ENCODE measurements around the gene ZNF576. TPM values are rescaled to one million over a fixed set of nuclear protein-coding genes. Genes with fewer than 3 reads are reported as not detected.

The ZNF576 gene
- total and polyA plus RNA-seq, 2 of the 13 experiments (the other 11 are each of a cell fraction or from before 2014, with no cell fraction given): 7.2 to 9.6 TPM

DNA sequence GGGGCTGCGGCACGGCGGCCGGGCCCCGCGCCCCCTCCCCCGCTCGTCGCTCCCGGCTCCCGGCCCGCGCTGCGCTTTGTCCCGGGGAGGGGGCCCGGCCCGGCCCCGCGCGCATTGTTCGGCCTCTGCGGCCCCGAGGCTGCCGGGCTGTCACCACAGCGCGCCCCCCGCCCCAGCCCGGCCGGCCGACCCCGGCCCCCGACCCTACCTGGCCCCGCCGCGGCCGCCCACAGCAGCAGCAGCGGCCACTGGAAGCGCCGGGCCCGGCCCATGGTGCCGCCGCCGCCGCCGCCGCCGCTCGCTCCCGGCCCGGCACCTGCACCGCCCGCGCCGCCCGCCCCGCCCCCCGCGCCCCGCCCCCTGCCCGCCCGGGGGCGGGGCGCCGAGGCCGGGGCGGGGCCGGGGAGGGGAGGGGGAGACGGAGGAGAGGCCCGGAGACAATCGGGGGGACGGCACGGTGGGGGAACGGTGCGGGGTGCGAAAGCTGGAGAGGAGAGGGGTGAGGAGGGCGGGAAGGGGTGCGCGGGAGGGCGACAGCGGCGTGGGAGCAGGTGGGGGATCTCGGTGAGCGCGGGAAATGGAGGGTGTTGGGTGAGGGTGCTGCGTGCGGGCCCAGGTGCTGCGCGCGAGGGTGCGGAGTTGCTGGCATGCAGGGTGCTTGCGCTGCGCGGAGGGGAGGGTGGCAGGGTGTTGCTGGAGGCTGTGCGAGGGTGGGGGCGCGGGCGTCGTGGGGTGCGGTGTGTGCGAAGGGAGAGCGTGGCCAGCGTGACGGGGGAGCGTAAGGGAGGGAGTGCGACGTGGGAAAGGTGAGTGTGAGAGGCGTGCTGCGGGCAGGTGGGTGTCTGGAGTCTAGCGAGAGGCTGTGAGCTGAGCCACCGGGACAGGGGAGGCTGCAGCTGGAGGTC, 43.4 kb downstream of the ZNF576 start, which contains the start of gene CADM4 (continued):
- TF ChIP-seq, protein P1, sequence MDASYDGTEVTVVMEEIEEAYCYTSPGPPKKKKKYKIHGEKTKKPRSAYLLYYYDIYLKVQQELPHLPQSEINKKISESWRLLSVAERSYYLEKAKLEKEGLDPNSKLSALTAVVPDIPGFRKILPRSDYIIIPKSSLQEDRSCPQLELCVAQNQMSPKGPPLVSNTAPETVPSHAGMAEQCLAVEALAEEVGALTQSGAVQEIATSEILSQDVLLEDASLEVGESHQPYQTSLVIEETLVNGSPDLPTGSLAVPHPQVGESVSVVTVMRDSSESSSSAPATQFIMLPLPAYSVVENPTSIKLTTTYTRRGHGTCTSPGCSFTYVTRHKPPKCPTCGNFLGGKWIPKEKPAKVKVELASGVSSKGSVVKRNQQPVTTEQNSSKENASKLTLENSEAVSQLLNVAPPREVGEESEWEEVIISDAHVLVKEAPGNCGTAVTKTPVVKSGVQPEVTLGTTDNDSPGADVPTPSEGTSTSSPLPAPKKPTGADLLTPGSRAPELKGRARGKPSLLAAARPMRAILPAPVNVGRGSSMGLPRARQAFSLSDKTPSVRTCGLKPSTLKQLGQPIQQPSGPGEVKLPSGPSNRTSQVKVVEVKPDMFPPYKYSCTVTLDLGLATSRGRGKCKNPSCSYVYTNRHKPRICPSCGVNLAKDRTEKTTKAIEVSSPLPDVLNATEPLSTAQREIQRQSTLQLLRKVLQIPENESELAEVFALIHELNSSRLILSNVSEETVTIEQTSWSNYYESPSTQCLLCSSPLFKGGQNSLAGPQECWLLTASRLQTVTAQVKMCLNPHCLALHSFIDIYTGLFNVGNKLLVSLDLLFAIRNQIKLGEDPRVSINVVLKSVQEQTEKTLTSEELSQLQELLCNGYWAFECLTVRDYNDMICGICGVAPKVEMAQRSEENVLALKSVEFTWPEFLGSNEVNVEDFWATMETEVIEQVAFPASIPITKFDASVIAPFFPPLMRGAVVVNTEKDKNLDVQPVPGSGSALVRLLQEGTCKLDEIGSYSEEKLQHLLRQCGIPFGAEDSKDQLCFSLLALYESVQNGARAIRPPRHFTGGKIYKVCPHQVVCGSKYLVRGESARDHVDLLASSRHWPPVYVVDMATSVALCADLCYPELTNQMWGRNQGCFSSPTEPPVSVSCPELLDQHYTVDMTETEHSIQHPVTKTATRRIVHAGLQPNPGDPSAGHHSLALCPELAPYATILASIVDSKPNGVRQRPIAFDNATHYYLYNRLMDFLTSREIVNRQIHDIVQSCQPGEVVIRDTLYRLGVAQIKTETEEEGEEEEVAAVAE (CRISPR knock-in tag; IDR thresholded peaks at IDR 0.05; ENCODE audit: borderline replicate concordance): no peak
- TF ChIP-seq, protein P2, sequence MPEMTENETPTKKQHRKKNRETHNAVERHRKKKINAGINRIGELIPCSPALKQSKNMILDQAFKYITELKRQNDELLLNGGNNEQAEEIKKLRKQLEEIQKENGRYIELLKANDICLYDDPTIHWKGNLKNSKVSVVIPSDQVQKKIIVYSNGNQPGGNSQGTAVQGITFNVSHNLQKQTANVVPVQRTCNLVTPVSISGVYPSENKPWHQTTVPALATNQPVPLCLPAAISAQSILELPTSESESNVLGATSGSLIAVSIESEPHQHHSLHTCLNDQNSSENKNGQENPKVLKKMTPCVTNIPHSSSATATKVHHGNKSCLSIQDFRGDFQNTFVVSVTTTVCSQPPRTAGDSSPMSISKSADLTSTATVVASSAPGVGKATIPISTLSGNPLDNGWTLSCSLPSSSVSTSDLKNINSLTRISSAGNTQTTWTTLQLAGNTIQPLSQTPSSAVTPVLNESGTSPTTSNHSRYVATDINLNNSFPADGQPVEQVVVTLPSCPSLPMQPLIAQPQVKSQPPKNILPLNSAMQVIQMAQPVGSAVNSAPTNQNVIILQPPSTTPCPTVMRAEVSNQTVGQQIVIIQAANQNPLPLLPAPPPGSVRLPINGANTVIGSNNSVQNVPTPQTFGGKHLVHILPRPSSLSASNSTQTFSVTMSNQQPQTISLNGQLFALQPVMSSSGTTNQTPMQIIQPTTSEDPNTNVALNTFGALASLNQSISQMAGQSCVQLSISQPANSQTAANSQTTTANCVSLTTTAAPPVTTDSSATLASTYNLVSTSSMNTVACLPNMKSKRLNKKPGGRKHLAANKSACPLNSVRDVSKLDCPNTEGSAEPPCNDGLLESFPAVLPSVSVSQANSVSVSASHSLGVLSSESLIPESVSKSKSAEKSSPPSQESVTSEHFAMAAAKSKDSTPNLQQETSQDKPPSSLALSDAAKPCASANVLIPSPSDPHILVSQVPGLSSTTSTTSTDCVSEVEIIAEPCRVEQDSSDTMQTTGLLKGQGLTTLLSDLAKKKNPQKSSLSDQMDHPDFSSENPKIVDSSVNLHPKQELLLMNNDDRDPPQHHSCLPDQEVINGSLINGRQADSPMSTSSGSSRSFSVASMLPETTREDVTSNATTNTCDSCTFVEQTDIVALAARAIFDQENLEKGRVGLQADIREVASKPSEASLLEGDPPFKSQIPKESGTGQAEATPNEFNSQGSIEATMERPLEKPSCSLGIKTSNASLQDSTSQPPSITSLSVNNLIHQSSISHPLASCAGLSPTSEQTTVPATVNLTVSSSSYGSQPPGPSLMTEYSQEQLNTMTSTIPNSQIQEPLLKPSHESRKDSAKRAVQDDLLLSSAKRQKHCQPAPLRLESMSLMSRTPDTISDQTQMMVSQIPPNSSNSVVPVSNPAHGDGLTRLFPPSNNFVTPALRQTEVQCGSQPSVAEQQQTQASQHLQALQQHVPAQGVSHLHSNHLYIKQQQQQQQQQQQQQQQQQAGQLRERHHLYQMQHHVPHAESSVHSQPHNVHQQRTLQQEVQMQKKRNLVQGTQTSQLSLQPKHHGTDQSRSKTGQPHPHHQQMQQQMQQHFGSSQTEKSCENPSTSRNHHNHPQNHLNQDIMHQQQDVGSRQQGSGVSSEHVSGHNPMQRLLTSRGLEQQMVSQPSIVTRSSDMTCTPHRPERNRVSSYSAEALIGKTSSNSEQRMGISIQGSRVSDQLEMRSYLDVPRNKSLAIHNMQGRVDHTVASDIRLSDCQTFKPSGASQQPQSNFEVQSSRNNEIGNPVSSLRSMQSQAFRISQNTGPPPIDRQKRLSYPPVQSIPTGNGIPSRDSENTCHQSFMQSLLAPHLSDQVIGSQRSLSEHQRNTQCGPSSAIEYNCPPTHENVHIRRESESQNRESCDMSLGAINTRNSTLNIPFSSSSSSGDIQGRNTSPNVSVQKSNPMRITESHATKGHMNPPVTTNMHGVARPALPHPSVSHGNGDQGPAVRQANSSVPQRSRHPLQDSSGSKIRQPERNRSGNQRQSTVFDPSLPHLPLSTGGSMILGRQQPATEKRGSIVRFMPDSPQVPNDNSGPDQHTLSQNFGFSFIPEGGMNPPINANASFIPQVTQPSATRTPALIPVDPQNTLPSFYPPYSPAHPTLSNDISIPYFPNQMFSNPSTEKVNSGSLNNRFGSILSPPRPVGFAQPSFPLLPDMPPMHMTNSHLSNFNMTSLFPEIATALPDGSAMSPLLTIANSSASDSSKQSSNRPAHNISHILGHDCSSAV (CRISPR knock-in tag; IDR thresholded peaks at IDR 0.05; ENCODE audit: borderline replicate concordance): no peak
- TF ChIP-seq CBX2 (IDR thresholded peaks at IDR 0.05; ENCODE audit: low read depth, low read length) (no peak), CBX2 (CRISPR knock-in tag; IDR thresholded peaks at IDR 0.05; ENCODE audit: low read depth) (no peak), ZNF766 (CRISPR knock-in tag; IDR thresholded peaks at IDR 0.05; ENCODE audit: borderline replicate concordance) (no peak), TGIF2 (CRISPR knock-in tag; IDR thresholded peaks at IDR 0.05) (no peak), TBX2 (CRISPR knock-in tag; IDR thresholded peaks at IDR 0.05; ENCODE audit: borderline replicate concordance) (no peak; the same call in 1 of the 2 replicates), MIER3 (CRISPR knock-in tag; IDR thresholded peaks at IDR 0.05; ENCODE audit: borderline replicate concordance) (no peak), ELF4 (CRISPR knock-in tag; IDR thresholded peaks at IDR 0.05; ENCODE audit: borderline replicate concordance) (no peak), SP4 (CRISPR knock-in tag; IDR thresholded peaks at IDR 0.05) (0 out of 2 replicates have a peak, but pooled peaks have one; percentile 34), ZNF34 (CRISPR knock-in tag; IDR thresholded peaks at IDR 0.05; ENCODE audit: borderline replicate concordance) (no peak)
- TF ChIP-seq, protein P3, sequence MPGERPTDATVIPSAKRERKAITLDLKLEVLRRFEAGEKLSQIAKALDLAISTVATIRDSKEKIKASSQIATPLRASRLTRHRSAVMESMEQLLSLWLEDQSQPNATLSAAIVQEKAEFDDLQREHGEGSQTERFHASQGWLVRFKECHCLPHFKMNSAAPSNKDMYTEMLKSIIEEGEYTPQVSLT (CRISPR knock-in tag; IDR thresholded peaks at IDR 0.05; ENCODE audit: borderline replicate concordance, low read depth): no peak
- TF ChIP-seq, protein P4, sequence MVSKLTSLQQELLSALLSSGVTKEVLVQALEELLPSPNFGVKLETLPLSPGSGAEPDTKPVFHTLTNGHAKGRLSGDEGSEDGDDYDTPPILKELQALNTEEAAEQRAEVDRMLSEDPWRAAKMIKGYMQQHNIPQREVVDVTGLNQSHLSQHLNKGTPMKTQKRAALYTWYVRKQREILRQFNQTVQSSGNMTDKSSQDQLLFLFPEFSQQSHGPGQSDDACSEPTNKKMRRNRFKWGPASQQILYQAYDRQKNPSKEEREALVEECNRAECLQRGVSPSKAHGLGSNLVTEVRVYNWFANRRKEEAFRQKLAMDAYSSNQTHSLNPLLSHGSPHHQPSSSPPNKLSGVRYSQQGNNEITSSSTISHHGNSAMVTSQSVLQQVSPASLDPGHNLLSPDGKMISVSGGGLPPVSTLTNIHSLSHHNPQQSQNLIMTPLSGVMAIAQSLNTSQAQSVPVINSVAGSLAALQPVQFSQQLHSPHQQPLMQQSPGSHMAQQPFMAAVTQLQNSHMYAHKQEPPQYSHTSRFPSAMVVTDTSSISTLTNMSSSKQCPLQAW (CRISPR knock-in tag; IDR thresholded peaks at IDR 0.05): no peak
